H1 (cell line): ENCODE data around the gene BTBD16. TPM values are rescaled to one million over a fixed set of nuclear protein-coding genes. Genes with fewer than 3 reads are reported as not detected.

ENCODE experiments used
- CHD2 ChIP-seq: IDR thresholded peaks from 2 replicates; pipeline ENCODE4 v1.6.1; 2012; ENCODE audit warnings: low read length, improper control_type of control experiment
- CREB1 ChIP-seq: IDR thresholded peaks from 2 replicates; pipeline ENCODE4 v1.6.1; 2012; ENCODE audit warnings: inconsistent platforms
- HDAC2 ChIP-seq, 2 experiments: fragments of 300-600 bp in 1 of 2; sonication (generic) in 1 of 2; IDR thresholded peaks; 2 replicates each; pipeline ENCODE4 v1.6.1; 2011 to 2012; ENCODE audit warnings: low read depth in 2 of 2, low read length in 2 of 2, mild to moderate bottlenecking in 2 of 2, moderate library complexity in 2 of 2, borderline replicate concordance in 1 of 2, inconsistent platforms in 1 of 2
- JUND ChIP-seq: IDR thresholded peaks from 2 replicates; pipeline ENCODE4 v1.6.1; 2011; ENCODE audit warnings: mild to moderate bottlenecking, improper control_type of control experiment, low read length
- MAFK ChIP-seq: IDR thresholded peaks from 2 replicates; pipeline ENCODE4 v1.6.1; 2012; ENCODE audit warnings: low read depth, mild to moderate bottlenecking, improper control_type of control experiment, low read length
- SP1 ChIP-seq: IDR thresholded peaks from 2 replicates; pipeline ENCODE4 v1.6.1; 2011; ENCODE audit warnings: low read depth, low read length
- polyA plus RNA-seq, 7 experiments: library from polyadenylated mRNA; depleted of rRNA in 3 of 7; stranded (reverse) in 5 of 7; unstranded in 2 of 7; fragments of >200 nt in 5 of 7; fragments of 200-250 nt in 2 of 7; gene quantifications; 1 replicate in 5 of 7; 2 replicates in 1 of 7; 4 replicates in 1 of 7; pipeline versions ENCODE4 v1.2.1 to v1.2.3, GENCODE V29; 2011 to 2013; ENCODE audit warnings: missing spikeins in 2 of 7, mixed read lengths in 2 of 7
- small RNA-seq: library from polyadenylated mRNA; stranded (forward); fragments of <200 nt; extraction: miRNeasy Mini kit (QIAGEN cat#:217004); gene quantifications from one replicate; pipeline ENCODE3, GENCODE V24; 2013; ENCODE audit not compliant: insufficient read depth
- total RNA-seq: library from RNA; stranded (reverse); fragmentation: NEBNext Ultra II Directional; extraction: Animal tissue kit (Norgen Biotek cat#: 25700); gene quantifications from 2 replicates; pipeline ENCODE4 v1.2.1, GENCODE V29; 2021
- TF ChIP-seq, protein P1 (sequence below), 3 experiments: IDR thresholded peaks; 1 replicate in 2 of 3; 2 replicates in 1 of 3; pipeline versions ENCODE4 v1.5.1 to v1.6.1; 2011; ENCODE audit warnings: low read length in 3 of 3, mild to moderate bottlenecking in 3 of 3, inconsistent platforms in 2 of 3, low read depth in 1 of 3, moderate library complexity in 1 of 3; ENCODE audit not compliant: insufficient read depth in 1 of 3; ENCODE audit errors: control extremely low read depth in 1 of 3

Gene BTBD16
- total and polyA plus RNA-seq, 2 of the 8 experiments (the other 6 are each of a cell fraction or from before 2014, with no cell fraction given), result 0.05 TPM; not detected in 1

DNA sequence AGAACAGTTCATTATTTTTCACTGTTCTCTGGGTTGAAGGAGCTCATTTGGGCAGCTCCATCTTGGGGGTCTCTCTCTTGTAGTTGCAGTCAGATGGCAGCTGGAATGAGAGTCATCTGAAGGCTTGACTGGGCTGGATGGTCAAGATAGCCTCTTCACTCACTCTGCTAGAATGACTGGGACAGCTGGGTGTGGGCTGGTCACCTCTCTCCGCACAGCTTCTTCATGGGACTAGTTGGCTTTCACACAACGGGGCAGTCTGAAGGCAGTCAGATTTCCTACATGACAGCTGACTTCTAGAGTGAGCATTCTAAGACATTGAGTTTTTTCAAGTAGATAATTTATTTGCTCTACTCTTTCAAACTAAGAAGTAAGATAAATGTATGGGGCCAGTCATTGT lies 116.5 kb downstream of the BTBD16 start (continued):
- TF ChIP-seq JUND, result no peak
- TF ChIP-seq SP1, result no peak
- TF ChIP-seq MAFK, result no peak
- TF ChIP-seq HDAC2 (IDR thresholded peaks at IDR 0.05; ENCODE audit: borderline replicate concordance in 1 of 2, low read depth in 2 of 2, low read length in 2 of 2), result no peak
- TF ChIP-seq CREB1, result no peak
- TF ChIP-seq, protein P1, sequence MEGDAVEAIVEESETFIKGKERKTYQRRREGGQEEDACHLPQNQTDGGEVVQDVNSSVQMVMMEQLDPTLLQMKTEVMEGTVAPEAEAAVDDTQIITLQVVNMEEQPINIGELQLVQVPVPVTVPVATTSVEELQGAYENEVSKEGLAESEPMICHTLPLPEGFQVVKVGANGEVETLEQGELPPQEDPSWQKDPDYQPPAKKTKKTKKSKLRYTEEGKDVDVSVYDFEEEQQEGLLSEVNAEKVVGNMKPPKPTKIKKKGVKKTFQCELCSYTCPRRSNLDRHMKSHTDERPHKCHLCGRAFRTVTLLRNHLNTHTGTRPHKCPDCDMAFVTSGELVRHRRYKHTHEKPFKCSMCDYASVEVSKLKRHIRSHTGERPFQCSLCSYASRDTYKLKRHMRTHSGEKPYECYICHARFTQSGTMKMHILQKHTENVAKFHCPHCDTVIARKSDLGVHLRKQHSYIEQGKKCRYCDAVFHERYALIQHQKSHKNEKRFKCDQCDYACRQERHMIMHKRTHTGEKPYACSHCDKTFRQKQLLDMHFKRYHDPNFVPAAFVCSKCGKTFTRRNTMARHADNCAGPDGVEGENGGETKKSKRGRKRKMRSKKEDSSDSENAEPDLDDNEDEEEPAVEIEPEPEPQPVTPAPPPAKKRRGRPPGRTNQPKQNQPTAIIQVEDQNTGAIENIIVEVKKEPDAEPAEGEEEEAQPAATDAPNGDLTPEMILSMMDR (IDR thresholded peaks at IDR 0.05; ENCODE audit: control extremely low read depth in 1 of 3, insufficient read depth in 1 of 3, low read depth in 1 of 3, low read length in 3 of 3), result no peak
- no peak for TF ChIP-seq CHD2

Small RNAs within 50 kb of the gene (small RNA-seq; reads per million reads assigned to genes)
- not detected for gene RNU6-728P

Other genes starting within 250 kb of the BTBD16 start
- 35.7 and 39.7 TPM in 2 replicates for gene PLEKHA1, start 103.4 kb downstream of the BTBD16 start, total RNA-seq
- gene PLEKHA1, start 103.4 kb downstream of the BTBD16 start, polyA plus RNA-seq (2011; rRNA removed), result 14.0 and 15.6 TPM in 2 replicates
- not detected in 2 replicates for gene ARMS2, start 183.4 kb downstream of the BTBD16 start, total RNA-seq
- not detected in 2 replicates for gene ARMS2, start 183.4 kb downstream of the BTBD16 start, polyA plus RNA-seq (2011; rRNA removed)
- gene HTRA1, start 190.3 kb downstream of the BTBD16 start, total RNA-seq, result 15.8 and 16.5 TPM in 2 replicates
- 10.9 and 20.1 TPM in 2 replicates for gene HTRA1, start 190.3 kb downstream of the BTBD16 start, polyA plus RNA-seq (2011; rRNA removed)